Mesothelial cell of epicardium (in vitro differentiated cells): ENCODE measurements around the gene NMNAT1. TPM values are rescaled to one million over a fixed set of nuclear protein-coding genes. Genes with fewer than 3 reads are reported as not detected.

ENCODE experiments used
- DNase-seq, 2 experiments: peaks; one replicate each; pipeline ENCODE4 v3.0.0; 2021; ENCODE audit warnings: low spot score in 2 of 2; ENCODE audit not compliant: unreplicated experiment in 2 of 2
- H3K27ac Mint-ChIP-seq: 2 replicates; pipeline ENCODE4 v1.8.0; 2021; ENCODE audit warnings: mixed read lengths
- H3K27me3 Mint-ChIP-seq: 2 replicates; pipeline ENCODE4 v1.8.0; 2021; ENCODE audit warnings: low read depth, mixed read lengths
- H3K36me3 Mint-ChIP-seq: 2 replicates; pipeline ENCODE4 v1.8.0; 2021; ENCODE audit warnings: mixed read lengths
- H3K4me1 Mint-ChIP-seq: 2 replicates; pipeline ENCODE4 v1.8.0; 2021; ENCODE audit warnings: mixed read lengths
- H3K4me3 Mint-ChIP-seq: 2 replicates; pipeline ENCODE4 v1.8.0; 2021; ENCODE audit warnings: mild to moderate bottlenecking, moderate library complexity, mixed read lengths
- H3K9me3 Mint-ChIP-seq: 2 replicates; pipeline ENCODE4 v1.8.0; 2021; ENCODE audit warnings: mixed read lengths
- total RNA-seq: library from RNA; stranded (reverse); gene quantifications from 3 replicates; pipeline ENCODE4 v1.2.1, GENCODE V29; 2021
- TF ChIP-seq, protein P1 (sequence below): fragments of 200-600 bp; sonication (generic); IDR thresholded peaks from one replicate; pipeline ENCODE4 v1.5.0; 2021; ENCODE audit warnings: antibody characterized with exemption; ENCODE audit not compliant: unreplicated experiment

NMNAT1 gene
- total RNA-seq, 1 donor from 2014 or later, result 11.3 TPM

DNA sequence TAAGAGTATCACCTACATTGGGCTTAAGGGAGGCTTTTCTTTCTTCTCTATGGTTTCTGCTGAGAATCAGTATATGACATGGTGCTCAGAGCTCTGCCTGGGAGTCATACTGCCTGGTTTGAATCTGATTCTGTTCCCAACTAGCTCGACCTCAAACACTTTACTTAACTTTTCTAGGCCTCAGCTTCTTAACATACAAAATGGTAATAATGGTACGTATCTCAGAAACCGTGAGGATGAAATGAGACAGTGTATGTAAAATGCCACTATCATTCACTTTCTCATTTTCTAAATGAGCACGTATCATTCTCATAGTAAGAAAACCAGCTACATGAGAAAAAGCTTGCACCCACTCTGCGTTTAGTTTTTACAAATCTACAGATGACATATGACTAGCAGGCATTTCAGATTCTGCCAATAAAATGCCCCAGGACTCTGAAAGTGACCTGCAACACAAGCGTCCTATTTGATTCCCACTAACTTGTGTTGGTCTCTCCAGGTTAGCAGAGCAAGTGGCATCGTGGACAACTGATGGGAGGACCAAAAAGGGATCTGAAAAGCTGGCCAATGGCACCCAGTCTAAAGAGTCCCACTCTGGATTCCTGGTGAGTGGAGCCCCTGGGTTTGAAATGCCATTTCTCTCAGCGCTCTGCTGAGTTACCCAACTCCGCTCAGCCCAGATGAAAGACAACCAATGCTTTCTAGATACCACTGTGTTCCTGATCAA, 39.3 kb upstream of the NMNAT1 start:
- Mint-ChIP-seq H3K4me1 (peaks cover 22% of the 10 kb centered on the region), H3K4me3 (no peak overlapping the region)
- TF ChIP-seq, protein P1, sequence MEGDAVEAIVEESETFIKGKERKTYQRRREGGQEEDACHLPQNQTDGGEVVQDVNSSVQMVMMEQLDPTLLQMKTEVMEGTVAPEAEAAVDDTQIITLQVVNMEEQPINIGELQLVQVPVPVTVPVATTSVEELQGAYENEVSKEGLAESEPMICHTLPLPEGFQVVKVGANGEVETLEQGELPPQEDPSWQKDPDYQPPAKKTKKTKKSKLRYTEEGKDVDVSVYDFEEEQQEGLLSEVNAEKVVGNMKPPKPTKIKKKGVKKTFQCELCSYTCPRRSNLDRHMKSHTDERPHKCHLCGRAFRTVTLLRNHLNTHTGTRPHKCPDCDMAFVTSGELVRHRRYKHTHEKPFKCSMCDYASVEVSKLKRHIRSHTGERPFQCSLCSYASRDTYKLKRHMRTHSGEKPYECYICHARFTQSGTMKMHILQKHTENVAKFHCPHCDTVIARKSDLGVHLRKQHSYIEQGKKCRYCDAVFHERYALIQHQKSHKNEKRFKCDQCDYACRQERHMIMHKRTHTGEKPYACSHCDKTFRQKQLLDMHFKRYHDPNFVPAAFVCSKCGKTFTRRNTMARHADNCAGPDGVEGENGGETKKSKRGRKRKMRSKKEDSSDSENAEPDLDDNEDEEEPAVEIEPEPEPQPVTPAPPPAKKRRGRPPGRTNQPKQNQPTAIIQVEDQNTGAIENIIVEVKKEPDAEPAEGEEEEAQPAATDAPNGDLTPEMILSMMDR, result no peak

GRCh38 chr1:9904596-9904995, 38.7 kb upstream of the NMNAT1 start:
- H3K36me3 Mint-ChIP-seq, result no peaks in the 10 kb centered on the region
- no peaks in the 10 kb centered on the region for H3K27me3 Mint-ChIP-seq
- H3K4me1 Mint-ChIP-seq, result peaks cover 29% of the 10 kb centered on the region
- no peak overlapping the region for H3K27ac Mint-ChIP-seq
- no peak overlapping the region for H3K4me3 Mint-ChIP-seq
- DNase-seq, result no peak
- no peaks in the 10 kb centered on the region for H3K9me3 Mint-ChIP-seq
- TF ChIP-seq, protein P1, result no peak

More for the DNA sequence above, 39.3 kb upstream of the NMNAT1 start:
- Mint-ChIP-seq H3K9me3 (no peaks in the 10 kb centered on the region), H3K27me3 (no peaks in the 10 kb centered on the region), H3K27ac (no peak overlapping the region), H3K36me3 (no peaks in the 10 kb centered on the region)
- DNase-seq, result no peak

- DNase-seq, result no peak
- Mint-ChIP-seq H3K27me3 (no peaks in the 10 kb centered on the region), H3K4me3 (no peak overlapping the region), H3K4me1 (peaks cover 29% of the 10 kb centered on the region), H3K27ac (no peak overlapping the region), H3K9me3 (no peaks in the 10 kb centered on the region), H3K36me3 (no peaks in the 10 kb centered on the region)
- TF ChIP-seq, protein P1, result no peak
These were observed 38.3 kb upstream of the NMNAT1 start for GRCh38 chr1:9905010-9905409.

DNA sequence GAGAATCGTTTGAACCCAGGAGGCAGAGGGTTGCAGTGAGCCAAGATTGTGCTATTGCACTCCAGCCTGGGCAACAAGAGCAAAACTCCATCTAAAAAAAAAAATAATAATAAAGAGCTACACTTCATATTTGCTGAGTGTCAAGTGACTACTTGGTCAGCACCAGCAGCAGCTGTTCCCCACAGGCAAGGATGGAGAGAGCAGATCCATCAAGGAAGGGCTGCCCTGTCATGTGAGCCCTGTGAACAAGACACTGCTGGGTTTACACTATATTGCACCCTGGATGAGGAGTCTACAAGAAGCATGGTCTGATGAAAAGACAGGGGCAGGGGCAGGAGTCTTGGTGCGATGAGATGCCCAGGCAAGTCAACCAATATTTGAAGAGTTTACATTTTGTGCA, 36.8 kb upstream of the NMNAT1 start:
- H3K27ac Mint-ChIP-seq, result no peak overlapping the region
- no peaks in the 10 kb centered on the region for H3K9me3 Mint-ChIP-seq
- H3K4me1 Mint-ChIP-seq, result peaks cover 26% of the 10 kb centered on the region
- H3K36me3 Mint-ChIP-seq, result no peaks in the 10 kb centered on the region
- no peak for DNase-seq
- H3K27me3 Mint-ChIP-seq, result no peaks in the 10 kb centered on the region
- no peak overlapping the region for H3K4me3 Mint-ChIP-seq
- TF ChIP-seq, protein P1, result no peak

- Mint-ChIP-seq H3K27ac (no peak overlapping the region), H3K4me1 (peaks cover 30% of the 10 kb centered on the region), H3K4me3 (no peak overlapping the region), H3K36me3 (no peaks in the 10 kb centered on the region), H3K27me3 (no peaks in the 10 kb centered on the region), H3K9me3 (no peaks in the 10 kb centered on the region)
- TF ChIP-seq, protein P1, result no peak
- no peak for DNase-seq
These were observed 35.8 kb upstream of the NMNAT1 start for GRCh38 chr1:9907441-9907840.
